Measurements from ENCODE around the gene TOR1AIP2.

Gene TOR1AIP2

GRCh38 chr1:179825206-179825605 is 52.4 kb downstream of the TOR1AIP2 start:
- DNase-seq (ENCODE audit: low read depth), result no peak

DNA sequence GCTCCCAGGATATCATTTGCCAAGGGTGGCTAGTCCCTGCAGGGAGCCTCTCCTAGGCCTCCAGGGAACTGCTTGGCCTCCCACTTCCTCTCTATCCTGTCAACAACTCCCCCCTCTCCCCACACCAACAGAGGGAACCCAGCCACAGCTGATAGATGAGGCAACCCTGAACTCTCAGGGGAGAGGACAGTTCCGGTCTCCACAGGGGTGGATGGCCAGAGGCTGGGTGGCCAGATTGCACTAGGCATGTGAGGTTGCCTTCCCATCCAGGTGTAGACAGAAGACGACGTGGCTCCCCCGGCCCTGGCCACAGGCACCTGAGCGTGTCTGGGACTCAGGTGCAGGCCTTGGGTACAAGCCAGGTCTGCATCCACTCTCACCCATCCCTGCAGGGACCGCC is 53.3 kb downstream of the TOR1AIP2 start:
- DNase-seq (ENCODE audit: low read depth), result no peak

GRCh38 chr1:179823693-179824092 is 53.9 kb downstream of the TOR1AIP2 start:
- no peak for DNase-seq (ENCODE audit: low read depth)

- no peak for DNase-seq (ENCODE audit: low read depth)
These were observed 55.5 kb downstream of the TOR1AIP2 start for GRCh38 chr1:179822065-179822464.

DNA sequence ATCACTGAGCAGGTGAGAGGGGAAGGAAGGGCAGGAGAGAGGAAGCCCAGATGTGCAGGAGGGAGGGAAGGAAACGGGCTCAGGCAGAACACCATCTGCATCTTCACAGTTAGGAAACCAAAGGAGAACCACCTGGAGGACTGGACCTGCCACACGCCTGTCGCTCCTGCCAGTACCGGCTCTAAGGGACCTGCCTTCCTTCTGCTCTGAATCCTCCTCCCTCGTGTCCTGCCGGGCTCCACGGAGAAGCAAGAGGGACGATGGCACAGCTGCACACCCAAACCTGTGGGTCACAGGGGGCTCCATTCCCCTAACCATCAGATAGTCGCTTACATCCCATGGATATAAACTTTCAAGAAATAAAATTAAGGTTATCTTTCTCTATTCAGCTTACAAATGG is 56.1 kb downstream of the TOR1AIP2 start:
- no peak for DNase-seq (ENCODE audit: low read depth)

- DNase-seq (ENCODE audit: low read depth), result no peak
These were observed 57.2 kb downstream of the TOR1AIP2 start for GRCh38 chr1:179820226-179820970.

DNA sequence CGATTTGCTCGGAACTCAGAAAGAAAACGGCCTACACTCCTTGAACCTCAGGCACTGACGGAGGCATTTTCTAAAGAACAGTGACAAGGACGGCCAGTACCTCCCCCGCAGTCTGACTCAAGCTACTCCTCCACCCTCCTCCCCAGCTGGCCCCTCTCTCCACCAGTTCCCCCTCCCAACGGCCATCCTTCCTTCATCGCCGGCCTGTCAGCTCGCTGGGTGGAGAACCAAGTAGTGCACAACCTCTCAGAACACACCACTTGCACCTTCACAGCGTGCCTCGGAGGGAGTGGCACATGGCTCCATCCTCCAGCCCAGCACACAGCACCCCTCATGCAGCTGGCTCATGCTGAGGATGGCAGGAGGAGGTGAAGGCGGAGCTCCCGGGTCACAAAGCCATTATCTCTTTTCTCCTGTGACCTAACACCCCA is 58.8 kb downstream of the TOR1AIP2 start:
- no peak for DNase-seq (ENCODE audit: low read depth)

- DNase-seq (ENCODE audit: low read depth), result no peak
These were observed 59.3 kb downstream of the TOR1AIP2 start for GRCh38 chr1:179818260-179818659.

GRCh38 chr1:179817789-179818188 is 59.8 kb downstream of the TOR1AIP2 start:
- DNase-seq (ENCODE audit: low read depth), result no peak

DNA sequence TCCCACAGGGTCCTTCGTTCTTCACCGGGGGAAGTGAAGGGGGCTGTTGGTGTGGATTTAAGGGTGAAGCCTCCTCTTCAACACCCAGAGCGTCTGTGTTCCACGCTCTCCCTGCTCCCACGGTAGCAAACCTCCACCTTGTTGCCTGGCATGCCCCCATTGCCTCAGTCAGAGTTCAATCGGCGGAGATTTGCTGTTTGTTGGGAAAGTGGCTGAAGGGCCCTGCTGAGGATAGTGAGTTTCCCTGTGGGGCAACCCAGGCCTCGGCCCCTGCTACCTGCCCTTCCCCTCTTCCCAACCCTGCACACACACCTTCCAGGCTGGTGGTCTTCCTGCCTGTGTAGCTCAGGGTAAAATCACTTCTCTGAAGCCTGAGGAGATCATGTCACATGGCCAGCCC is 60.5 kb downstream of the TOR1AIP2 start:
- DNase-seq (ENCODE audit: low read depth), result no peak

GRCh38 chr1:179816196-179816960 is 61.2 kb downstream of the TOR1AIP2 start:
- DNase-seq (ENCODE audit: low read depth), result no peak

DNA sequence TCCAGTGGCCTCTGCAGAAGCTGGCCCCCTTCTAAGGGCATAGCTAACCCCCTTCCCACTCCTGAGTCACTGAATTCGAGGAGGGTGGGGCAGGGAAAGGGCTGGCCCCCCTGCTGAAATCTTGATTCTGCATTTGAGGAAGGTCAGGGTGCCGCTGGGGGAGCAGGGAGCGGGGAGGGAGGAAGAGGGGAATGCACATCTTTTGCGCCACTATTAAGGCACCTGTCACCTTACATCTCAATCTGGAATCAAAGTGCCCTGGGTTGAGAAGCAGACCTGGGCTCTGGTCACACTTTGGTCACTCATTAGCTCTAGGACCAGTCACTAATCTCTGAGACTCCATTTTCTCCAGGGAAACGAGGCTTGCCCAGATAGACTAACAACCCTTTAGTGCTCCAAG is 62.0 kb downstream of the TOR1AIP2 start:
- DNase-seq (ENCODE audit: low read depth), result no peak

DNA sequence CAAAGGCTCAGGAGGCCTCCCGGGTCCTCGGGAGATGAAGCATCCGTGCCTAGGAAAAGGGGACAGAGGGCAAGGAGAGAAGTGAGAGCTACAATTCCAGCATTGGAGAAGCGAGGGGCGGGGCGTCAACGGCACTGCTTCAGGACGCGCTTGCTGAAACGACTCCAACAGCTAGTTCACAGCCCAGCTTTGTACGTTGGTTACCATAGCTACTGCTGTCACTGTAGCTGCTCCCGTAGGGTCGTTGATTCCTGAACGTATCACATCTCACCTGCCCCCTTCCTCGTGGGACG is 63.1 kb downstream of the TOR1AIP2 start:
- DNase-seq (ENCODE audit: low read depth), result no peak

GRCh38 chr1:179813626-179814545 is 63.7 kb downstream of the TOR1AIP2 start:
- DNase-seq (ENCODE audit: low read depth), result no peak

DNA sequence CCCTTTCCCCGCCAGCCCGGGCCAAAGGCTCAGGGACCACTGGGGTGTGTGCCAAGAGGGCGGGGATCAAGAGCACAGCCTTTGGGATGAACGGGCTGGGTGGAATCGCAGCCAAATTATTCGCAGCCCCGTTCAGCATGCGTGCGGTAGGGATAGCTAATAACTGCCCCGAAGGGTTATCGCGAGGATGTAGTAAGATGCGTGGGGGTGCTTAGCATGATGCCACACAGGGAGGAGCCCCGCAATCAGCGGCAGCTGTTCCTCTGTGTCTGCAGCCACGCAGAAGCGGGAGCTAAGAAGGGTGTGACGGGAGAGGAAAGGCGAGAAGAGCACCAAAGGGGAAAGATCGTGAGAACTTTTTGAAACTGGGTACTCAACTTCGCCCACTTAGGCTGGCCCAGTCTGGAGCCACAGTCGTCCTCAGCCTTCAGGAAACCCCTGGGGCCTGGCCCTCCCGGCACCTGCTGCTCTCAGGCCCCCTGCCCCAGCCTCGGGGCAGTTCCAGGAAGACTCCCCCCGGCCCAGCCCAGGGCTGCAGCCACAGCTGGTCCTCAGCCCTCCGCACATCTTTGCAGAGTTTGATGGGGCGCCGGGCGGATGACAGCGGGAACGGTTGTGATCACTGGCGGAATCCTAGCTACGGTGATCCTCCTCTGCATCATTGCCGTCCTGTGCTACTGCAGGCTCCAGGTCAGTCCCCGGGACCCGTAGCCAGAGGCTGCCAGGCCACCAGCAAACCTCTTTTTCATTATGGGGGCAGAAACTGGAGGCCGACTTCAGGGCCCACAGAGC is 64.9 kb downstream of the TOR1AIP2 start:
- DNase-seq (ENCODE audit: low read depth), result no peak

DNA sequence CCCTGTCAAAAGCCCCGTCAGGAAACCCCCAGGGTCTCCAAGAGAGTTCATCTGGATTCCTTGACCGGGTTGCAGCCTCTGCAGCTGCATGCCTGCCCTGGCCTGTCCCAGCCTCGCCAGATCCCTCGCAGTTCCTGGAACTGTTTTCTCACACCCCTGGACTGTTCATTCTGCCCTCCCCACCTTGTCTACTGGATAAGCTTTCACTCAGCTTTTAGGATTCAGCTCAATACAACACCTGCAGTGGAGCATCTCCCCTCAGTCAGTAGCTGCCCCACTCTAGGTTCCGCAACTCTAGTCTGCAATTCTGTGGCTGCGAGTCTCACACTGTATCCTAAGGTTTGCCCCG is 67.3 kb downstream of the TOR1AIP2 start:
- no peak for DNase-seq (ENCODE audit: low read depth)

DNA sequence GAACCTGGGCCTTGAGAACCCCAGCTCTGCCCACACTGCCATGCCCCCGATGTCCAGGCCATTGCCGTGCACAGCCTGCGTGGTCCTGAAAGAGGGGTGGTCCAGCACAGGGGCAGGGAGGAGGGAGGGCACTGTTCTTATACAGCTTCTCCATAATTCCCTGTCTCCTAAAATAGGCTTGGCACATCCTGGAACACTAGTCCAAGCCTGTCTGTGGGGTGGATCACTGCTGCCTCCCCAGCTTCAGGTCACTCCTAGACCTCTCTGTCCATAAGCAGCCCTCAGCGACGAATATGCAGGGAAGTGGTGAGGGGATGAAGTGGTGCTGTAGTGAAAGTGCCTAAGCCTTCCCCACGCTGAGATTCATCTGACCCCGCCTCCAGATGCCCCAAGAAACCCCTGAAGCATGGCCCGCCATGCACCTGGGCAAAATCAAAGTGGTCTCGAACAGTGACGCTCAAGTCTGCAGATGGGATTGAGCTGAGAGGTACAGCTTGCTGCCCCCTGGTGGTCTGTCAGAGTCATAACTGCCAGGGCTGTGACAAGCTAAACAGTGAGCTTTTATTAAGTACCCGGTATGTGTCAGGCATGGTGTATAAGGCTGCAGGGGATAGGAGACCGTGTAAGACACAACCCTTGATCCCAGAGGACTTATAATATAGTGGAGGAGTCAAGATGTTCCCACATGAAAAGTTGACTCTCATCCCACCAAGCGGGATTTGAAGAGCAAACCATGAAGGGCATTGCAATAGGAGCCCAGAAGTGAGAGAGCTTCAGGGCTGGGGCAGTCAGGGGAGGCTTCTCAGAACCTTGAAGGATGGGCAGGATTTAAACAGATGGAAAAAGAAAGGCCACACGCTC is 67.9 kb downstream of the TOR1AIP2 start:
- DNase-seq (ENCODE audit: low read depth), result peak; percentile 29

DNA sequence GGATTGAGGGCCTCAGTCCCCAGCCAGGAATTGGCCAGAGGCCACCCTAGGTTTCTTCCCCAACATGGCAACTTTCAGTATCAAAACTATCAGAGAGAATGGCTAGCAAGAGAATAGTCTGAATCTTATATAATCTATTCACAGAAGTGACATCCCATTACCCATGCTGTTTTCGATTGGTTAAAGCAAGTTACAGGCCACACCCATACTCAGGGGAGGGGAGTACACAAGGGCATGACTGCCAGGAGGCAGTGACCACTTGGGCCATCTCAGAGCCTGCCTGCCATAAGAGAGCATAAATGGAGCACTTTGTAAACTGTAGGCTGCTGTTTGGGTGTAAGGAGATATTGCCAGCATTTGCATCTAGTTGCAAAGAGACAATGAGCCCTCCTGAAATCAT is 69.1 kb downstream of the TOR1AIP2 start:
- DNase-seq (ENCODE audit: low read depth), result no peak

DNA sequence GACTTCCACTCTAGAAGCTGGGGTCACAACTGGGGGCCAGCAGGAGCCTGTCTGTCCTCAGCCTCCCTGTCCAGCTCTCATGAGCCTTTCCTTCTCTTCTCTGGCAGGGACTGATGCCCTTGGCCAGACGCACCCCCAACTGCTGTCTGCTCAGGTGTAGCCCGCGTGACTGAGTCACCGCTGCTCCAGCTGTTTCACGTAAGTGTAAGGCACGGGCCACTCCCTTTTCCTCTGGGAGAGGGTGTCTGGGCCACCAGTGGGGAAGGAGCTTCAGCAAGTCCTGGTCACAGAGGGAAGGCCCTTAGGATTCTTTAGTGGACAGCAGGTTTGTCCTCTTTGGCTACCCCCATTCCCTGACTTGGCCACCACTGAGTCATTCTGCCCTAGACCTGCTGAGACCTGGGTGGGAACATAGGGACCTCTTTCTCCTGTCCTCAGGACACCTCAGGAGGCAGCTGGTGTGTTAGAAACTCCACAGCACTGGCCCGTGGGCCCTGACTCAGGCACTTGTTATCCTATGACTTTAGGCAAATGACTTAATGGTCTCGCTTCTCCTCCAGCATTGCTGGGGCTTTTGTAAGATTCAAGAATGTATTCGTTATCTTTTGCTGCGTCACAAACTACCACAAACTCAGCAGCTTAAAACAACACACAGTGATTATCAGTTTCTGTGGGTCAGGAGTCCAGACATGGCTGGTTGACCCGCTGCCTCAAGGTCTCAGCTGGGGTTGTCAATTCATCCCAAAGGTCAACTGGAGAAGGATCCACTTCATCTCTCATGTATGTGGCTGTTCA is 69.7 kb downstream of the TOR1AIP2 start:
- DNase-seq (ENCODE audit: low read depth), result no peak

DNA sequence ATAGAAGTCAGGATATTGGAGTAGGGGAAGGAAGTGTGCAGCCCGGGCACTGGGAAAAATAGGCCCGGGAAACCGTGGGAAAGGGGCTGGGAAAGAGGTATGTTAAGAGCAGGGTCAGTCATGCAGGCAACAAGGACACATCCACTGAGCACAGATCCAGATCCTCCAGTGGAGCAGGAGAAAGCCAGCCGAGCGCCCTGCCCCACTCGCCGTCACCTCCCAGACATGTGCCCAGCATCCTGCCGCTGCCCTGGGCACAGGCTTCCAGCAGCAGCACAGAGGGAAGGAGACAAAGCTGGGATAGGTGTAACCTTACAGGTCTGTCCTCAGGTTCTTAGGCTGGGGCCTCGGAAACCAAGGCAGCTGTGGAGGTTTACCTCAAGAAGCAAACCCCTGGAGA is 70.3 kb downstream of the TOR1AIP2 start:
- DNase-seq (ENCODE audit: low read depth), result no peak
